ENCODE data around the gene EPHB1.
"Not testable (repeated sequence)": the region's sequence is repeated elsewhere in the genome, so short reads cannot be mapped to it uniquely, and the experiment has no call there.

EPHB1 gene

DNA sequence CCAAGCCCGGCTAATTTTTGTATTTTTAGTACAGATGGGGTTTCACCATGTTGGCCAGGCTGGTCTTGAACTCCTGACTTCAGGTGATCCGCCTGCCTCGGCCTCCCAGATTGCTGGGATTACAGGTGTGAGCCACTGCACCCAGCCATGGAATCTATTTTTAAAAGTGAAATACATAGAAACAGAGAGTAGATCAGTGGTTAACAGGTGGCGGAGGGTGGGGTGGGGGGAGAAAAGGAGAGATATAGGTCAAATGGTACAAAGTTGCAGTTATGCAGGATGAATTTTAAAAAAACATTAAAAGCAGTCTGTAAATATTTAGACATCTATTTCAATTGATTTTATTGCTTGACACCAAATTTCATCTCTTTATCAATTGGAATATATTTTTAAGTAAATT lies 6.8 kb upstream of the EPHB1 start:
- DNase-seq, result not testable (repeated sequence)

DNA sequence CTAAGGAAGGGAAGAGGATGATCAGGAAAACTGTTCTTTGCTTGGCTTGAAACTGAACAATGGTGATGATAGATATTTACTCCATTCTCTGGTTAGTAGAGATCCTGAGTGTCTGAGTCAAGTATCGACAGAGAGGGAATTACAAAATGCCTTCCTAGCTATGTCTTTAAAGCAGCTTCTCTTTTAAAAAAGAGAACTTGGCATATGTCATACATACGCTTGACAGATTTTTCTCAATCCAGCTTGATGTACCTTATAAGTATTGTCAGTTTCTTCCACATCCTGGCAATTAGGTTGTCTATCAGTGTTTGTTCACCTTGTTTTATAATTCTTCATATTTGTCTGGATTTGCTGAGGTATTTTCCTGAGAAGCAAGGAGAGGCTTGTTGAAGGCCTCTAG lies 5.0 kb upstream of the EPHB1 start:
- DNase-seq, result no peak

DNA sequence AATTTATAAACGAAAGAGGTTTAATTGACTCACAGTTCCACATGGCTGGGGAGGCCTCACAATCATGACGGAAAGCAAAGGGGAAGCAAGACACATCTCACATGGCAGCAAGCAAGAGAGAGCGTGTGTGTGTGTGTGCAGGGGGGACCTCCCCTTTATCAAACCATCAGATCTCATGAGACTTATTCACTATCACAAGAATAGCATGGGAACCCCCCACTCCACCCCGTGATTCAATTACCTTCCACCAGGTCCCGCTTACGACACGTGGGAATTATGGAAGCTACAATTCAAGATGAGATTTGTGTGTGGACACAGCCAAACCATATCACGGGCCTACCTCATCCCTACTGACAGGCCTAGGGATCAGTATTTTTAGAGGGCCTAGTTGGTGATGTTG lies 3.1 kb upstream of the EPHB1 start:
- DNase-seq, result no peak

DNA sequence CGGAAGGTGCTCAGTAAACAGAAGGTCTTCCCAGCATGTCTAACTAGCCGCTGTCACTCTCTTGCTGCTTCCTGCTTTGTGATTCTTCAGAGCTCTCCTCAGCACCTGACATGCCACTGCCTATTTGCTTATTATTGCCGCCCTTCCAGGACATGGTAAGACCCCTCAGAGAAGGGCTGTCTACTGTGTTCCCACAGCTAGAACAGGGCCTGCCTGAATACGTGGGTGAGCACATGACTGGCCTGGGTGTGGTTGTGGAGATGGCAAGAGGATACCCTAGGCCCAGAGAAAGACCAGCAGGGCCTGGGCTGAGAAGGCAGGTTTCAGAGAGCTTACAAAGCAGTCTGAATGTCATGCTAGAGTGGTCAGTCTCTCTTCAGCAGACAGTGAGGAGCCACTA lies 2.4 kb upstream of the EPHB1 start:
- no peak for DNase-seq

DNA sequence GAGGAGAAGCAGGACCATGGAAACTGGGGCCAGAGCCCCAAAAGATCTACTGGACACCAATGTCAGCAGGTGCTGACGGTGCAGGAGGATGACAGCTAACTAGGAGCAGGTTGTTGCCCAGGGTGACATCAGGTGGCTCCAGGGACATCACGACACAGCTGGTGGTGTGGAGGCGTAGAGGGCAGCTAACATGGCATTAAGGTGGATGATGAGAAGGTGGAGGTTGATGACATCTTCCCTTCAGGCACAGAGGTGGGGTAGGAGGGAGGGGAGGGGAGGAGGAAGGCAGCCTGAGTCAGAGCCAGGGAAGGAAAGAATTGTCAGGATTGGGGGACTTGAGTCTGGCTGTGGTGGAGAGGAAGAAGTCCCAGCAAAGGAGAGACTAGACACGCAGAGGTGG lies 1.5 kb upstream of the EPHB1 start:
- no peak for DNase-seq

DNA sequence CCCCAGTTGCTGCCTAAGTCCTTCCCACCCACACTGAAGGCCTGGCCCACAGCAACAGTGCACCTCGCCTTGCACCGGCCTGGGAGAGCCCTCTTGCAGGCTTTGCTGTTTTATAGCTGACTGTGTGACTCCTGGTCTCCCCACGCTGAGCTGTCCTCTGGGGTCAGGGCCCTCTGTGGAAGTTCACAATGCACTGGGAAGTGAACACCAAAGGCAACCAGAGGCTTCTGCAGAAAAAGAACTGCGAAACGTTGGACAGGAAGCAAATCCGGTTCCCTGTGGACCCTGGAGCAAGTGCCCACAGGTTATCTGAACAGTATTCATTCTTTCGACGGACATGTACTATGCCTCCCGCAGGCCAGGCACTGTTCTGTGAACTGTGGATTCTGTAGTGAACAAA lies 737 bp upstream of the EPHB1 start:
- no peak for DNase-seq

DNA sequence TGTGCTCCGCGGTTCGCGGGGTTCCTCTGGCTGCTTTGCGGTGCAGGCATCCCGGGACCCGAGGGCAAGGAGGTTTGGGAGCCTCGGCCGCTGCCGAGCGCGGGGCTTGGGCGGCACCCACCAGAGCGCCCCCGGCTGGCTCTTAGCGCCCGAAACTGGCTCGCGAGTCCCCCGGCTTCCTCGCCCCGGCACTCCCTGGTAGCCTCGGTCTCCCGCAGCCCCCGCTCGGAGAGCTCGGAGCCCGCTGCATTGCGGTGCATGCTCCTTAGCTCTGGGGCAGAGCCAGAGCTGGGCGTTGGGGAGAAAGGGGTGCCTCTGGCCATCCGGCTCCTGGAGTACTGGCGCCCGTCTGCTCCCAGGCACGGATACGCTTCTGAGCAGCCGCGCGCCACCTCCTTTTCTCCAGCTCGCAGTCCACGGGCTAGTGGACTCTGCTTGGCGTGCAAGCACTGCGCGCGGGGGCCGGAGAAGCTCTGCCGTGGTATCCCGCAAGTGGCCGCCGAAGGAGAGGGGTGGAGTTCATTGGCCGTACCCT lies 753 bp downstream of the EPHB1 start:
- DNase-seq, result no peak

DNA sequence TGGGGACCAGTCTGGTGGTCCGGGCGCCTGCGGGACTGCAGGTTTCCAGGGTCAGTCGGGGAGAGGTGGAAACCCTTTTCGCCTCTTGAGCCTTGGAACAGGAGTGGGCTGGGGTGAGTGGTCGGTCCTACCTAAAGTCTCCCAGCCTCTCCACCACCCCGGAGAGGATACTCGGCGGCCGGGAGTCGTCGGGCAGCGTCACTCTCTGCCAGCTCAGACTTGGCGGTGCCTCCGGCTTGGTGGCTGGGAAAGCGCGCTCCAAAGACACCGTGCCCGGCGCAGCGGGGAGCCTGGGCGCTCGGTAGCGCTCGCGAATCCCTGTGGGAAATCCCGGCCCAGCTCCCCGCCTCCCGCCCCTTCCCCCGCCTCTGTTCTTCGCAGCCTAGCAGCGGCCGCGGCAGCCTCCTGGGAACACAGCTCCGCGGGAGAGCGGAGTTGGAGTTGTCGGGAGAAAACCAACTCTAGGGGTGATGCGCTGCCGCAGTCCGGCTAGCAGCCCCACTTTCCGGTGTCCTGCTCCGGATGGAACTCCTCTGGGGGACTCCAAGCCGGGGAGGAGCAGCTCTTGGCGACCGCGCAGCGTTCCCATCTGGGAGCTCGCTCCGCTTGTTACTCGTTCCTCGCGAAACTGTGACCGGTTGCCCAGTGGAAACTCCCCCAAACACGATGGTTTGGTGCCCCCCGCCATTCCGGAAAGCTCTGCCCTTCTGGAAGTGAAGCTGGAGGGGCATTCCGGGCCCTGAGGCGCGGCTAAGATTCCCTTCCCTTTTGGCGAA lies 1.4 kb downstream of the EPHB1 start:
- DNase-seq, result no peak

DNA sequence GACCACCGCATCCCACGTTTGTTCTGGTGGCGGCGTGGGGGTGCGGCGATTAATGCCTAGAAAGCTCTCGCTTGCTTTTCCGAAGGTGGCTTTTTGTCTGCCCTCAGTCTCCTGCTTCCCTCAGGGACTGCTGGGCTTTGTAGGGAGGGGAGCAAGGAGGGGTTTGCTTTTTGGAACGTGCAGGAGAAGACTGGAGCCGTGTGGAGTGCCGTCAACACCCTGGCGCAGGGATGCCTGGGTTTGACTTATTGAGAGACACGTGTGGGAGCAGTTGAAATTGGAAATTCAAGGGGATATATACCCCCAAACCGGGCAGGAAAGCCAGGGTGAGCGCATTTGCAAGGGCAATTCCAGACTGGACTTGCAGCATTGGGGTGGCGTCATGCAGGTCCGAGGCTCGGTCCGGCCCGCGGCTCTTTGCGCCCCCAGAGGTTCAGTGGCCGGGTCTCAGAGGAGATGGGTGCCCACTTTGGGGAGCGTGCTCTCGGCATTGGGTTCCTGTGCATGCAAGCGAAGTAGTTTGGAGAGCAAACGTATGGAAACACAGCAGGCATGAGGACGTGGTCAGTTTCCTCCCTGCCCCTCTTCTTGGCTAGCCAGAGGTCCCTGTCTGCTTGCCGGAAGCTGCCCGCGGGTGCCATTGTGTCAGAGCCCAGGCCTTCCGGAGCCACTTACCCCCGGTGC lies 2.1 kb downstream of the EPHB1 start:
- DNase-seq, result no peak

DNA sequence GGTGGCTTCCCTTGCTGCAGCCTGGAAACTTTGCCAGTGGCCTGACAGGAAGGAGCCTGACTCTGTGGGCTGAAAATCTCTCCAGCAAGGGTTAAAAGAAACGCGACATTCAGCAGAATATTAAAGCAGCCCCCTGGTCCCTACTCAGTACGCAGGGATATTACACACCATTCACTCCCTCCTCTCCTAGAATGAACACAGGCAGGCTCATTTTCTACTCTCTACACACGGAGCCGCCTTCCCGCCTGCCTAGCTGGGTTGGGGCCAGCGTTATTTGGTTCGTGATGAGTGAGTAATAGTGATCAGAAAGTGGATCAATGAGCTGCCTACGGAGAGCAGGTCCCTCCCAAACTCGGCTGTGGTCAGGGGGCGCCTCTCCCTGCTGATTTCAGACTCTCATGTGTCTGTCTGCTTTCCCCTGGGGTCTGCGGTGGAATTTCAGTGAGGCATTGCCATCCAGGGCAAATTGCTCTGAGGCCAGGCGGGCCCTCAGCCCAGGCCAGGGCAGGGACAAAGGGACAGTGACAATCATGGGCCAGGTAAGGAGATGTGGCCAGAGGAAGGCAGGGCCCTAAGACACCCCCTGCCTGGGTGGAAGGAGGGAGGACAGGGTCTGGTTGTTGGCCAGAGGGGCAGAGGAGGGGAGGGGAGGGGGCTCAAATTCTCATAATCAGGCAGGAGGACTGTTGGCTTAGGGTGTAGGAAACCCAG lies 2.8 kb downstream of the EPHB1 start:
- DNase-seq, result no peak

DNA sequence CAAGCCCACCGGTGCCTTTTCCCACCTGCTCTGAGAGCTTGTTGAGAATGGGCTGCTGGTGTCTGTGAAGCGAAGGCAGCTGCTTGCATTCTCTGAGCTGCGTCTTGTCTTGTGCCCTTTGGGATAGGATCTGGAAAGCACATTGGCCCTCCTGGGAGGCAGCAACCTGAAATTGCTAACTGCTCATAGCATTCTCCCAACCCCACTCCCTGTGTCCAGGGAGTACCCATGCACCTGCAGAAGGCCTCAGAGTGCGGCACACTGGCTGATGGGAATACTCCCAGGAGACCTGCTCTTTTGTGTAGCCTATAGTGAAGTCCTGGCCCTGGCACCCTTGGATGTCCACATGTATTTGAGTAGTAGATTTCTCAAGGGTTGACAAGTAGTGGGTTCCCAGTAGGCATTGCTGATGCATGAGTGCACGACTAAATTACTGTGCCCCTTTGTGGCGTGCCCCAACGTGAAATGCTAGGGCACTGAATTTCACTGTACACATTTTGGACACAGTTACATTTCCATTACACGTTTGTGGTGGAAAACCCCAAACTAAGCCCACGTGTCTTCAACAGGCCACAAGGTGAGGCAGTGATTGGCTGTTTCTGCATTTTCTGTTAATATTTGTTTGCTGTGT lies 3.7 kb downstream of the EPHB1 start:
- DNase-seq, result no peak

DNA sequence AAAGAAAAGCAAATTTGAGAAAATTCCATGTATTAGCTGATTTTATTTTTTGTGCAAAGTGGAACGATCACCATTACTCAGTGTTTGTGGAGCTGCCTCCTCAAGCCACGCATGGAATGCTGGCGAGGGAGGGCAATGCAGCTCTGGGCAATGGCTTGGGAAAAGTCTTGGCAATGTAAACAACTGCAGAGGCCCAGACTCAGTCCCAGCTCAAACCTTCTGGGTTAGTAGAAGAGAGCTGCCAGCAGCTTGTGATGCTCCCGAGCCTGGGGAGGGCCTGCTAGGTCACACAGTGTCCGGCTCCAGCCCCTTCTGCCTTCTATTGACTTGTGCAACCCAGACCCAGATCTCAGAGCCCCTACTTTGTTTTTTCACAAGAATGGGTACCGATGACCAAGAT lies 4.3 kb downstream of the EPHB1 start:
- no peak for DNase-seq

DNA sequence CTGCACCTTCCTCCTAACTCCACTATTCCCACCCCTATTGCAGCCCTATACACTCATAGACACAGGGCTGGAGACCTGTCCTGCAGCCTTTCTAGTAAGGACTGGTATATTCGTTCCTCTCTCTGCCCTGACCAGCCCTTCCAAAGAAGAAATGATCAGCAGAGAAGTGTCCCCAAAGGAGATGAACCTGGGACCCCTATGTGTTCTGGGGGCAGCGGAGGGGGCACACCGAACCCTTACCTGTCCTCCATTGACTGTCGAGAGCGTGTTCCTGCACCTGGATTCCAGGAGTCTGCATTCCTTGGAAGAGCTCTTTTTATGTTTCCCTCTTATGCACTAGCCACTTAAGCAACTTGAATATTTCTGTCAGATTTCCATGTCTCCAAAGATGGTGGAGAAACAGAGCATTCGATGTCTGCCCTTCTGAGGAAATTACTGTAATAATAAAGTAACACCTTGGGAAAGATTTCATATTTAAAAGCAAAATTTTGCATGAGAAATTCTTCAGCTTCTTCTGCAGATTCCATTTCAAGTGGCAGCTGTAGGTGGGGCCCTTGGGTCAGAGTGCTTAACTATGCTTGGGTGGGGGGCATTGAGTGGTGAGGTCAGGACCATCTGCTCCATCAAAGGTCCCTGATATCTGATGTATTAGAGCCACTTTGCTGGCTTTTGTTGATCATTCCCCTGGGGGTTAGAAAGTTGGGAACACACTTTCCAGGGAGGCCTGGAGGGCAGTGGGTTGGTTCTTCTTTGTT lies 6.3 kb downstream of the EPHB1 start:
- DNase-seq, result no peak

DNA sequence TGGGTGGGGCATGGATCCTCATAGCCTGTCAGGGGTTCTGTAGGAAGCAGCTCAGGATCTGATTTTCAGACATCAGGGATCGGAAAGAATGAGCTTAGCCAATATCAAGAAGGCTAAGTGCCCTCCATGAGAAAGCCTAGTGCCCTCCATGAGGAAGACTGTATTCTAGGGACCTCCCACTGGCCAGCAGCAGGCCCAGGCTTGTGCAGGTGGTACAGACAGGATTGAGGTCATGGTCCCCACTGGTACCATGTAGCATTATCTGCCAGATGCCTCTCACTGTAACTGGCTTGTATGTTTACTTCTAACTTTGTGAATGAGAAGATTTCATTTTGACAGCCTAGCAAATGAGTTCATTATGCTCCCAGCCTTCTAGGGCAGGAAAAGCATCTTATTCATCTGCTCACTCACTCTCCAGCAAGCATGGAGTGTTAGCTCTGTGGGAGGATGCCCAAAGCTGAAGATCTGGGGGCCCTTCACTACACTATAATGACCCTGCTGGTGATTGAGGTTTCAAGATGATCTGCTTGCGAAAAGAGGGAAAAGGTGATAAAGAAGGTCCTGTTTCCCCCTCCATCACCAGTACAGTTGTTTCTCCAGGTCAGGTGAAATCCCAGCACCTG lies 7.5 kb downstream of the EPHB1 start:
- DNase-seq, result no peak

DNA sequence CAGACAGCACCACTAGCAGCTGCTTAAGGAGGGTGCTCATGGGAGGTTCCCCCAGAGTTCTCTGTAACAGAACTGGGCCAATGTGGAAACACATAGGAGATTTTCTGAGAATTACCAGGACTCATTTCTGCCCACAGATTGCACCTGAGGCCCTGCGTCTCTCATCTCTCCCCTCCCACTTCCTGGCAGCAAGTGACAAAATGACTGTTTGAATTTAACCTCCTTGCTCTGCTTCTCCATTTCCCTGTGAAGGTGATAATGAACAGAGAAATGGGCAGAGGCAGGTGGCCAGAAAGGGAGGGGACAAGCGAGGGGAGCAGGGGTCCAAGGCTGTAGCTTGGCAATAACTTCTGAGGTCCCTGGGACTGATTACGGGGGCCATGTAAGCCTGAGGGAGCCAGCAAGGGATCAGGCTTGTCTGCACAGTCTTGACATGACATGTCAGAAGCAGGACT lies 8.0 kb downstream of the EPHB1 start:
- peak; percentile 39 for DNase-seq

DNA sequence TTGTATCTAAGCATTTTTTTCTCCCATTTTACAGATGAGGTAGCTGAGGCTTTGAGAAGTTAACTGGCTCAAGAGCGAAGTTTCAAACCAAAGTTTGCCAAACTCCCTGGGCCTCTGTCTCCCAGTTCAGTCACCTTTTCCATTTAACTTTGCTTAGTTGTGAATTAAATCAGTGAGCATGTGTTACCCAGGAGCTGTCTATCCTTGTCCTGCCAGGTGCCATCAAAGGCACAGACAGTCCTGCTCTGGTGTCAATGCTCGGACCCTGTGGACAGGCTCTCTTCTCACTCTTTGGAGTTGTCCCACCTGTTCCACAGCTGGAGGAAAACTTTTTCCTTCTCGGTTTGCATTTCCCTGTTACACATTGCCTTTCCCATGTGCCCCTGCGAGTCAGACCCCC lies 8.6 kb downstream of the EPHB1 start:
- DNase-seq, result no peak

DNA sequence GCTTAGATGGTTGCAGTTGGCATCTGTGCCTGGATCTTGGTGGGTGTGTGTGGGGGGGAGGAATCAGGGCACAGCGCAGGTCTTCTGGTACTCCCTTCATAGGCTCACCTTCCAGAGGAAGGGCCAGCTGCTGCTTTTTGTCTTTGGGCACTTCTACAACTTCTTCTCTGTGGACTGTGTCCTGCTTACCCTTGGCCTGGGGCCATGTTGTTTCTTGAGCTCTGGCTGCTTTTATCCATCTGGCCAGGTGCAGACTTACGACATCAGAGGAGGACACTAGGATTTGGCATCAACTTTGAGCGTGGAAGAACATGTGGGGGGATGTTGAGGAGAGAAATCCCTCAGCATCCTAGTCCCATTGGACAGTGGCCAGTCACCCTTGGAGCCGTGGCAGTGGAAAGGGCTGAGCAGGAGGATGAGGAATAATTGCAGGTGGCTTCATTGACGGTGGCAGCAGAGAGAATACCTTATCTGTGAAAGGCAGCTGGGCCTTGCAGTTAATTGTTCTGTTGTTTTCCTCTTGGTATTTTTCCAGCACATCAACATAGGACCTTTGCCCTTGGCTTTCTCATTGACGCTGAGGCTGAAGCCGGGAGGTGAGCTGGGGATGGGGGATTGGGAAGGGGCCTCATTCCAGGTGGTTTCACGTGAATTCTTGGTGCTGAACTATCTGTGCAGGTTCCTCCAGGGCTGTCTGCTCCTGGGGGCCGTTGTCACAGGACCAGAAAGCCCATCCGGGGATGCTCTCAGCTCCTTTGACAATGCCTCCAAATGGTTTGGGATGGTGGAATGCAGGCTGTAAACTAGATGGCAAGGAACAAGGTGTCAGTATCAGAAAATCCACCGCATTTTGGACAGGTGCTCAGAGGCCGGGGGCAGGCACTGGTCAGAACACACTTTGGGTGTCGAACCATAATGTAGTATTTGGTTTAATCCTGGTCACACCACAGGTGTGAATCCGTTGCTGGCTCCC lies 9.7 kb downstream of the EPHB1 start:
- no peak for DNase-seq

DNA sequence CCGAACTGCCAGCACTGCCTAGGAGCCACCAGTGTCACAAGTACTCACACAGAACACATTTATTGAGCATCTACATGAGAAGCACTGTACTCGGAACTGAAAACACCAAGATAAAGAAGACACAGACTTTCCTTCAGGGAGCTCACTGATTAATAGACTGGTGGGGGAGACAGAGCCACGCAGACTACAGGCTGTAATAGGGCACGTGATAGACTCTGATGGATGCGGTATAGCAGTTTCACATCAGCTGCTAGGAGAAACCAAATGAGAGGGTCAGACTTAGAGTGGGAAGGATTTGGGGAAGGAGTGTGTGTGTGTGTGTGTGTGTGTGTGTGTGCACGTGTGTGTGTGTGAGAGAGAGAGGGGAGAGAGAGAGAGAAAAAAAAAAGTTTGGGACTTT lies 12.1 kb downstream of the EPHB1 start:
- no peak for DNase-seq

DNA sequence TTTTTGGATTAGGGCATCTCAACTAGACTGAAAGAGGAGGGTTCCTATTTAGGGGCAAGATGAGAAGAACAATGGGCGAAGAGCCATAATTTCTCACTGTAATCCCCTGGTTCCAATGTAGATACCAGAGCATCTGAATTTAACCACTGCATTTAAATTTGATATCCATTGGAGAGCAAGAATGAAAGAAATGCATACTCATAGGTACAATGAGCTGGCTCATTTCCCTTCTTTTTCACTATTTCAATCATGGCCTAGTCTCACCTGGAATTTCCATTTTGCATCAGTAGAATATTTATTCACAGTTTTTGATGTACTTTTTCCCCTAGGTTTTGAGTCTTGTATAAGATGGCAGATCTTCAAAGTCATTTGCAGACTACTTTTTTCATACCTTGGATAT lies 13.8 kb downstream of the EPHB1 start:
- no peak for DNase-seq

DNA sequence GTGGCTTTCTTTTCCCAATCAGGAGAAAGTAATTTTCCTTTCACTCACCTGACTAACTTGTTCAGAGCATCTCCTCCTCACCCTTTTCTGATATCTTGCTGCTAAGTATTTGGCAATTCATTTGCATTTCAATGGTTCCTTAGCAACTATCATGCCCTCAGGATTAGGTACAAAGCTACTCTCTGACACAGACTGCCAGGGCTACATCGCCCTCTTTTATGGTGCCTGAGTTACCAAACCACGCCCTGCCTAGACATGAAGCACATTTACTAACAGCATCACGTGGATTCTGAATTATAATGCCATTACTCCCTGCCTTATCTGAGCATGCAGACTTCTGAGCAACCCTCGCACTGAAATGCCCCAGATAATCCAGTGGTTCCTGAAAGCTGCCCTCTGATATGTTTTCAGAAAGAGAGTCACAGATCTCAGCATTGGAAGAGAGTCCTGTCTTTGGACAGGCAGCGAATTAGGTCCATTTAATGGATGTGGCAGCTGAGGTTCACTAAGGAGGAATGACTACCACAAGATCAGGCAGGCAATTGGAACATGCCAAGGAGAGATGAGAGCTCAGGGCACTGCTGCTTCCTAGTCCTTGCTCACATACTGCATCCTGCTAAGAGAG lies 14.5 kb downstream of the EPHB1 start:
- DNase-seq, result no peak

Data from NK-92 treated with Interleukin-12 subunit alpha and Interleukin-12 subunit beta, amount 100 ng/mL, for 24 hours (cell line).